Astrocyte (in vitro differentiated cells and primary cell): ENCODE data around the gene CPXM2.

Source experiments
- CTCF ChIP-seq: IDR thresholded peaks from 2 replicates; pipeline ENCODE4 v1.5.1; 2011; ENCODE audit warnings: low read depth, mild to moderate bottlenecking, inconsistent platforms, low read length, moderate library complexity; ENCODE audit not compliant: insufficient read depth
- EZH2 ChIP-seq: IDR thresholded peaks from 2 replicates; pipeline ENCODE4 v1.6.1; 2012; ENCODE audit warnings: mild to moderate bottlenecking, low read length, inconsistent platforms; ENCODE audit not compliant: insufficient read depth

- no peak for TF ChIP-seq EZH2
- no peak for TF ChIP-seq CTCF
These were observed 43.2 kb upstream of the CPXM2 start for GRCh38 chr10:123934846-123935245.
